Stimulated activated CD4-positive, alpha-beta T cell treated with anti-CD3 and anti-CD28 coated beads, Interleukin-12 subunit alpha, Interleukin-12 subunit beta, amount 100 ng/mL, for 48 hours (primary cell): ENCODE data around the gene CAP1.

Source experiments
- DNase-seq, 3 donors: peaks; one replicate each; pipeline ENCODE4 v3.0.0-alpha.2; 2020; ENCODE audit warnings: low read depth in 2 of 3, low spot score in 1 of 3

The CAP1 gene

DNA sequence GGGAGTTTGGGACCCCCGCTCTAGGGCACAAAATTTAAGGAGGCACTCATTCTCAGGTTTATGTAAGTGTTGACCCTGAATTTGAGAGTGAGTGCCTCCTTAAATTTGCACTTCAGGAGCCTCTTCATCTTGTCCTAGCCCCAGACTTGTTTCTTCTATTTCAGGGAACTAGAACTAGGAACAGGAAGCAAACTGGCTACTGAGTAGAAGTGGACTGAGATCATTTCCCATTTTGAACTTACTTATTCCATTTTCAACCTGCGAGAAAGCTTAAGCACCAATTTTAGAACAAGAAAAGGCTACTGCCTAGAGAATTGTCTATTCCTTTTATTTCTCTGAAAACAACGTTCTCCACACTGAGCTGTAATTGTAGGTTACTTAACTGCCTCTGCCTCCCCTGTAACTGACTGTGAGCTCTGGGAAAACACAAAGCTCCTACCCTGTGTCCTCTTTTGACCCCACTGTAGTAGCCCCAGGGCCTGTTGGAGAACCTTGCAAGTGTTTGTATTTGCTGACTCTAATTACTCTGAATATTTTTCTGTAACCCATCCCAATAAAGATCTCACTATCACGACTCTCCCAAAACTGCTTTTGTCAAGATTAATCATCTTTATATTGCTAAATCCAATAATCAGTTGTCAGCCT is 54.1 kb downstream of the CAP1 start:
- DNase-seq = no peak

DNA sequence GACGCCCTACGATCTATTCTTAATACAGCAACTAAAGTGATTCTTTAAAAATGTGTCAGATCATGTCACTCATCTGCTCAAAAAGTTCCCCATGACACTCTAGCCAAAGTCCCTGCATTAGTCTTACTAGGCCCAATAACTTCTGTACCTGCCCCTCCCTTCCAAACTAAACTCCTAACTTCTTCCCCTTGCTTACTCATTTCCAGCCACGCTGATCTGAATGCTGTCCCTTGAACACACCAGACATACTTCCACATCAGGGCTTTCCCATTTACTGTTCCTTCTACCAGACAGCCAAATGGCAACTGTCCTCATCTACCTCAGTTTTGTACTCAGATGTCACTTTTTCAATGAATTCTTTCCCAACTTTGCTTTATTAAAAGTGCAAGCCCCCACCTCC is 55.3 kb downstream of the CAP1 start:
- no peak for DNase-seq

DNA sequence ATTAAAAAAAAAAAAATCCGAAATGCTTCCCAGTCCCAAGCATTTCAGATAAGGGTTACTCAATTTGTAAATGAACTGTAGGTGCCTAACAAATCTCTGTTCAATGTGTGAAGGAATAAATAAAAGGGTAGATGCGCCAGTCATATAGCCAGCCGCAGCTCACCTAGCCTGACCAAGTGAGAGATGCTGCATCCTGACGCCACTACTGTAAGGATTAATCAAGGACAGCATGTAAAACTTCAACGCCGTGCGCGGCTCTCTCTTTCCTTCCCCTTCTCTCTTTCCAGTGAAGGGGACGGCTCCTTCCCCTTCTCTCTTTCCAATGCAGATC is 56.1 kb downstream of the CAP1 start:
- no peak for DNase-seq

DNA sequence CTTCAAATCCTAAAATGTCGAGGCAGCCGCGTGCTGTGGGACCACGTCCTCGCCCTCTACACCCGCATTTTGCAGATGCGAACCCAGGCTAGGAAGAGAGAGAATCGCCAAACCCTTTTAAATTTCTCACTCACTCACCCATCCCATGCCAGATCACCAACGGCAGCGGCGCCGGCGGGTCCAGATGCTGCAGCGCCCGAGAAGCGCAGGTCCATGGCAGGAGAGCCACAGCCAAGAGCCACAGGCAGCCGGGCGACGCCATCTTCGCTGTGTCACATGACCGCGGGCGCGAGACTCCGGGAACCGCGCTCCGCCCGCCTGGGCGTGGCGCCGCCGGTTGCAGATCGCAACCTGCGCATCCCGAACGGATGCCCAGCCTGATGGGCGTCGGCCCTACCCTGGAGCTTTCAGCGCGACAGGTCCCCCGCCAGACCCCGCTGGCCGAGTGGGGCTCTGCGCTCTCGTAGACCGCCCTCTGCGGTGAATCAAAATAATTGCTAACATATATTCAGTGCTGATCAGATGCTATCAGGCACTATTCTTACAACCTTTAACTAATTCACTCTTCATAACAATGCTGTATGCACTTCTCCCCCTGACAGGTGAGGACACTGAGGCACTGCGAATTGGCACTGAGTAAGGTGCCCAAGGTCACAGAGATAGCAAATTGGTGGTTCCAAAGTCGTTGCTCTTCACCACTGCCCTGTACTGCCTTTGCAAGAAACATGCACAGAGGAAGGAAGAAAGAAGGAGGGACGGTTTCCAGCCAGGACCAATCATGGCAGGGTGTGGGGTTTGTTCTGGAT is 56.7 kb downstream of the CAP1 start, which contains the start of gene PPT1:
TSS of gene PPT1 (minus strand) at position 276 of the 806 bp plus-strand sequence. CDS start at position 262, 14 bp downstream.
- peak; percentile 50 to 76 (median 50) for DNase-seq

DNA sequence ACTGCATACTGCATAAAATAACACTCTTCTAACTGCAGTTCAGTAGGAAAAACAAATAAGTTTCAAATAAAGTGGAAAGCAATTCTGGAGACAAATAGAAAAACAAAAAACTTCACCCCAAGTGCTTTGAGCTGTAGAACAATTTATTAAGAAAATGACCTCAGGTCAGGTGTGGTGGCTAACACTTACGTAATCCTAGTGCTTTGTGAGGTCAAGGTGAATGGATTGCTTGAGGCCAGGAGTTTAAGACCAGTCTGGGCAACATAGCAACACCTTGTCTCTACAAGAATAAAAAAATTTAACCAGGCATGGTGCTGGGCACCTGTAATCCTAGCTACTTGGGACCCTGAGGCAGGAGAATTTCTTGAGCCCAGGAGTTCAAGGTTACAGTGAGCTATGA is 61.5 kb downstream of the CAP1 start:
- DNase-seq = no peak

DNA sequence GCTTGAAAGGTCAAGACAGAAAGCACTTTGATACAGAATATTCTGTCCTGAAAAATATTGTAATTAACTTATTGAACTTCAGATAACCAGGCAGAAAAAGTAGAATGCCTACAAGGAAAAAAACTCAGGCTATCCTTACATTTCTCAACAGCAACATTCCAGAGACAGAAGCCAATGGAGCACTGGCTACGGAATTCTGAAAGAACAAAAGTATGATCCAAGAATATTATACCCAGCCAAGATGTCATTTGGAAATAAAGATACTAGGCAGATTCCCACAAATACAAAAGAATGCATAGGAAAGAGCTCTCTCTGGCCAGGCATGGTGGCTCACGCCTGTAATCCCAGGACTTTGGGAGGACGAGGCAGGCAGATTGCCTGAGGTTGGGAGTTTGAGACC is 62.4 kb downstream of the CAP1 start:
- no peak for DNase-seq

DNA sequence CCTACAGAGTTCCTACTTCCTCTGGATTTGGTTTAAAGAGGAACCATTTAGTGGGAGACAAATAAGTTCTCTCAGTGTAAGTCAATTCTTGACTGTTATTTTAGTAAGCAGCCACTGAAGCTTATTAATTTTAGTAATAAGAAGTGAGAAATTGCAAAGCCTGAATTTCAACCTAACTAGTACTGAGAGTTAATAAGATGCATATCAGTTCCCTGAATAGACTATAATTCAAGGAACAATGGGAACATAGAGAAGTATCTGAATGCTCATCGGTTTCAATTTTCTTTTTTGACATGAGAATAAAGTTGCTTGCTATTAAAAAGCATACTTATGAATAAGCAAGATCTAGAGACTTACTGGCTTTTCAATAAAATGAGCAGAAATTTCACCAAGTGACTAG is 64.5 kb downstream of the CAP1 start:
- DNase-seq = no peak

DNA sequence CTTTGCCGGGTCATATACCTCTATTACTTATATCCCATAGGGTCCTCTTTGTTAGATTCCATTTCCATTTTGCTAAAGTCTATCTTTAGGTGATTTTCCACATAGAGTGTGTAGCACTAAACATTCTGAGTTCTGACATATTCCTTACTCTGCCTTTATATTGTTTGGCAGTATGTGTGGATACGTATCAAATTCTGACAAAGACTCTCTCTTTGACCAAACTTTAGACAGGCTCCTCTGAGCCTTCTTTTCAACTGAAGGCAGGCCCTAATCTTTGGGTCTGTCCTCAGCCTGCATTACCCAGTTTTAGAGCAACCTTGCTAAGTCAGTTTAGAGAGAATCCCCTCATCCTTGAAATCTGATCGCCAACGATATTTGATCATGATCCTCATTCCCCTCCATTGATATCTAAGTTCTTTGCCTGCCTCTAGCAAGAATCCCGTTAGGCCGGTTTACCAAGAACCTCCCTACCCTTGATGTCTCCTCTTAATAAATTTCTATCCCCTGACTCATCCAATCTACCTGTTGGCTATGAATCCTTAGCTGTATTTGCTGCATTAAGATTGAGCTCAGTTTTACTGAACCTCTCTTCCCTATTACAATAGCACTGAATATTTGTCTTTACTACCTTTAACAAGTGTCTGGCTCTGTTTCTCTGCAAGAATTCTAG is 66.9 kb downstream of the CAP1 start:
- no peak for DNase-seq

DNA sequence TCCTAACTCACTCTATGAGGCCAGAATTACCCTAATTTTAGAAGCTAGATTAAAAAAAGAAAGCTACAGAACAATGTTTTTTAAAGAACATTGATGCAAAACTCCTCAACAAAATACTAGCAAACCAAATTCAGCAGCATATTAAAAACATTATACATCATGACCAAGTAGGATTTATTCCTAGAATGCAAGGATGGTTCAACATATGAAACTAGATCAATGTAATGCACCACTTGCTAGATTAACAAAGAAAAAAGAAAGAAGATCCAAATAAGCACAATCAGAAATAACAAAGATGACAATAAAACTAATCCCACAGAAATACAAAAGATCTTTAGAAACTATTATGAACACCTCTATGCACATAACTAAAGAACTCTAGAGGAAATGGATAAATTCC is 69.9 kb downstream of the CAP1 start:
- no peak for DNase-seq

DNA sequence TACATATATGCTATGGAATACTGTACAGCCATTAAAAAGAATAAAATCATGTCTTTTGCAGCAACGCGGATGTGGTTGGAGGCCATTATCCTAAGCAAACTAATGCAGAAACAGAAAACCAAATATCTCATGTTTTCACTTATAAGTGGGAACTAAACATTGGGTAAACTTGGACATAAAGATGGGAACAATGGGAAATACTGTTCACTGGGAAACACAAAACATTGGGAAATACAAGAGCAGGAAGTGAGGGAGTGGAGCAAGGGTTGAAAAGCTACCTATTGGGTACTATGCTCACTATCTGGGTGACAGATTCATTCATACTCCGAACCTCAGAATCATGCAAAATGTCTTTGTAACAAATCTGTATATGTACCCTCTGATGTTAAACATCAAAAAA is 73.9 kb downstream of the CAP1 start:
- no peak for DNase-seq

DNA sequence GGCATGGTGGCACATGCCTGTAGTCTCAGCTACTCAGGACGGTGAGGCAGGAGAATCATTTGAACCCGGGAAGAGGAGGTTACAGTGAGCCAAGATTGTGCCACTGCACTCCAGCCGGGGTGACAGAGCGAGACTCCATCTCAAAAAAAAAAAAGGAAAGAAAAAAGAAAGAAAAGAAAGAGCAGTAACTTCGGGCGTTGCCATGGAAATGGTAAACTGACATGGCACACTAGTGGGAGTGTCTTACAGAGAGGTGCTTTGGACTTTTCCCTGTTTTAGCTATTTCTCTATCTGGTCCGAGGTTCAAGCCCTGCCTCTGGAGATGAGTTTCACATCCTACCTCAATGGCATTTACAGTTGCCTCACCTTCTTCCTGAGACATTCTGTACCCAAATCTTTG is 79.6 kb downstream of the CAP1 start:
- DNase-seq = no peak
